ENCODE results near the gene SHANK2.

SHANK2 gene

DNA sequence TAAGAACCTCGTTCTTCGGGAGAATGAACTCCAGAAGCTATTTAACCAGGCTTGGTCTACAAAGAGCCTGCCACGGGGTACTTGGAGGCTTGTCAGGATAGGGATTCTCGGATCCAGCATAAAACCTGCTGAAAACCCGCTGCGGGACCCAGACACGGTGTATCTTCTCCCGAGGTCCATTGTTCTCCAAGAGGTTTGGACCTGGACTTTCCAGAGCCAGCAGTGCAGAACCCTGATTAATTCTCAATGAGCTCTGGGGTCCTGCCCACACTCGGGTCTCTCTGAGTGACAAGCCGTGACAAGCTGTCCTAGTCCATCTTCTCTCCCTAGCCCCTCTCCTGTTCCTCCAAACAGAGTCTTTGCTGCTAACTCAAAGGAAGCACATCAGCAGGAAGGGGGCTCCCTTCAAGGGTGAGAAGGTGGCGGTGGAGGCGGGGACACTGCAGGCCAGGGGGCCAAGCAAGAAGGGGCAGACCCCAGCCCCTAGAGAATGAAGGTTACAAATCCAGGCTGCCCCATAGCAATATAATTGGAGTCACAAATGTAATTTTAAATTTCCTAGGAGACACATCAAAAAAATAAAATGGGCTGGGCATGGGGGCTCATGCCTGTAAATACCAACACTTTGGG is 12.2 kb downstream of the SHANK2 start:
- H3K27ac ChIP-seq = no peak overlapping the region
- intact Hi-C loops (cut with DNase I; ENCODE audit: low total_unique reads) = no loop called here
- peaks cover 0 to 14% (median 3%) of the 10 kb centered on the region in 4 donors for H3K4me1 ChIP-seq
- H3K27me3 ChIP-seq = peaks cover 0 to 60% of the 10 kb centered on the region in 2 donors
- no peaks in the 10 kb centered on the region for H3K36me3 ChIP-seq
- no peaks in the 10 kb centered on the region for H3K9me3 ChIP-seq
- H3K4me3 ChIP-seq = no peak overlapping the region
- TF ChIP-seq, protein P1, sequence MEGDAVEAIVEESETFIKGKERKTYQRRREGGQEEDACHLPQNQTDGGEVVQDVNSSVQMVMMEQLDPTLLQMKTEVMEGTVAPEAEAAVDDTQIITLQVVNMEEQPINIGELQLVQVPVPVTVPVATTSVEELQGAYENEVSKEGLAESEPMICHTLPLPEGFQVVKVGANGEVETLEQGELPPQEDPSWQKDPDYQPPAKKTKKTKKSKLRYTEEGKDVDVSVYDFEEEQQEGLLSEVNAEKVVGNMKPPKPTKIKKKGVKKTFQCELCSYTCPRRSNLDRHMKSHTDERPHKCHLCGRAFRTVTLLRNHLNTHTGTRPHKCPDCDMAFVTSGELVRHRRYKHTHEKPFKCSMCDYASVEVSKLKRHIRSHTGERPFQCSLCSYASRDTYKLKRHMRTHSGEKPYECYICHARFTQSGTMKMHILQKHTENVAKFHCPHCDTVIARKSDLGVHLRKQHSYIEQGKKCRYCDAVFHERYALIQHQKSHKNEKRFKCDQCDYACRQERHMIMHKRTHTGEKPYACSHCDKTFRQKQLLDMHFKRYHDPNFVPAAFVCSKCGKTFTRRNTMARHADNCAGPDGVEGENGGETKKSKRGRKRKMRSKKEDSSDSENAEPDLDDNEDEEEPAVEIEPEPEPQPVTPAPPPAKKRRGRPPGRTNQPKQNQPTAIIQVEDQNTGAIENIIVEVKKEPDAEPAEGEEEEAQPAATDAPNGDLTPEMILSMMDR (IDR thresholded peaks at IDR 0.05) = no peak
- DNase-seq = no peak

DNA sequence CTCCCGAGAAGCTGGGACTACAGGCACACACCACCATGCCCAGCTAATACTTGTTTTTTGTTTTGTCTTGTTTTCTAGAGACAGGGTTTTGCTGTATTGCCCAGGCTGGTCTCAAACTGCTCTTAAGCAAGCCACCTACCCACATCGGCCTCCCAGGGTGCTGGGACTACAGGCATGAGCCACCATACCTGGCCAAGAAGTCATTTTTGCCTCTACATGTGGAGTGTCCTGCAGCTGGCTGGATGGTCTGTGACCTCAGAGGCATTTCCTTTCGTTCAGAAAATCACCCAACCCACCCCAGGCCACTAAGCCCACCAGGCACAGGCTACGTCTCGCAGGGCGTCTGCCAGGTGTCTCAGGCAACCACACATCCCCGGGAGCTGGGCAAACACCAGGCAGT is 12.8 kb downstream of the SHANK2 start:
- H3K4me1 ChIP-seq = peaks cover 0 to 14% (median 3%) of the 10 kb centered on the region in 4 donors
- H3K36me3 ChIP-seq = no peaks in the 10 kb centered on the region
- peaks cover 0 to 60% of the 10 kb centered on the region in 2 donors for H3K27me3 ChIP-seq
- H3K4me3 ChIP-seq = no peak overlapping the region
- no peak overlapping the region for H3K27ac ChIP-seq
- intact Hi-C loops (cut with DNase I; ENCODE audit: low total_unique reads) = no loop called here
- TF ChIP-seq, protein P1 (IDR thresholded peaks at IDR 0.05) = no peak
- H3K9me3 ChIP-seq = no peaks in the 10 kb centered on the region
- no peak for DNase-seq

DNA sequence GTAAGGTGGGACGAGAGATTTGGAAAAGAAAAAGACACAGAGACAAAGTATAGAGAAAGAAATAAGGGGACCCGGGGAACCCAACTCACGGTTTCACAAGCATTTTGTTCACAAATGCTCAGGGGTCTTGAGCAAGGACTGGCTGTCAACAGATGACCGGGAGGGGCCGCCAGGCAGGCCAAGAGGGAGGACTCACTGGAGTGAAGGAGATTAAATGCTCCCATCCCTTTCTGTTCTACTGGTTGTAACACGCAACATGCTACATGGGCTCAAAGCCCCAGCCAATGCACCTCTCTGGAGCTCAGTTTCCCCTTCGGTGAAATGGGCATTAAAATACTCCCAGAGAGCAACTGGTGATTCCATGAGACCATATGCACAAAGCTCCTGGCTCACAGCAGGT is 13.4 kb downstream of the SHANK2 start:
- Histone ChIP-seq H3K36me3 (no peaks in the 10 kb centered on the region), H3K4me3 (no peak overlapping the region), H3K27me3 (peaks cover 0 to 58% of the 10 kb centered on the region in 2 donors), H3K4me1 (peaks cover 0 to 14% (median 3%) of the 10 kb centered on the region in 4 donors), H3K9me3 (no peaks in the 10 kb centered on the region), H3K27ac (no peak overlapping the region)
- TF ChIP-seq, protein P1 (IDR thresholded peaks at IDR 0.05) = no peak
- no peak for DNase-seq
- intact Hi-C loops (cut with DNase I; ENCODE audit: low total_unique reads) = no loop called here

DNA sequence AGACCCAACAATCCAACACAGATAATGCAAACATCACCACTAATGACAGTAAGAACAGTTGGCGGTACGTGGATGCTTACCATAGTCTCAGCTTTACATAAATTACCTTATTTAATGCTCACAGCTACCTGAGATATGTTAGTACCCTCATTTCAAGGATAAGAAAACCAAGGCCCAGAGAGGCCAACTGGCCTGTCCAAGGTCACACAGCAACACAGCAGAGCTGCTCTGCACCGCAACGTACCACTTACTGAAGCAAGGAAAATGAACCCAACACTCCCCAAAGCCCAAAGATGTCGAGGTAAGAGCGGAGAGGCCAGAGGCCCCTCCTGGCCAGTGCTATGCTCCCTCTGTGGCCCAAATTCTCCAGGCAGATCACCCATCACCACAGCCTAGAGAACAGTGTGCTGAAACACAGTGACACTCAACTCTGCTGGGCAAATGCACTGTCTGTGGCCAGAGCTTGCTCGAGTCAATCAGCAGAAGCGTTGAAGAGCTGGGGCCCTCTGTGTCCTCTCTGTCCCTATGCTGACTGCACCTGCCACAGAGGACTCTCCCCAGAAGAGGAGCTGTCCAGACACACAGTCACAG is 14.0 kb downstream of the SHANK2 start:
- intact Hi-C loops (cut with DNase I; ENCODE audit: low total_unique reads) = no loop called here

DNA sequence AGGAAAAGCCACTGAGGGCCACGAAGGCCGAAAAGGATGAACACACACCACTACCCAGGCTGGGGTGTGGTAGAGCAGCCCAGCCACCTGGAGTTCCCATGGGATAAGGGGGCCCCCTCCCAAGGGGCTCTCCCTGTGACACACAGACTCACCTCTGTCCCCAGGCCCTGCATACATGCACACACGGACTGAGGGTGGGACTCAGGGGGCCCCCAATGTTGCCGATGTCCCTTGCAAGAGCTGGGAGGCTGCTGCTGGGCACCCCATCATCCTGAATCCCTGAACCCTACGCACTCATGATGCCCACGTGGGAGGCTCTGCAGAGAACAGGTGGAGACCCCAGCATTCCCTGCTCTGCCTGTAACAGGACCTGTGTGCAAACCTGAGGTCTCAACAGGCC is 14.5 kb downstream of the SHANK2 start:
- no peak for DNase-seq
- TF ChIP-seq, protein P1 (IDR thresholded peaks at IDR 0.05) = no peak

More for the DNA sequence above, 14.0 kb downstream of the SHANK2 start:
- H3K36me3 ChIP-seq = no peaks in the 10 kb centered on the region
- DNase-seq = no peak
- TF ChIP-seq, protein P1 (IDR thresholded peaks at IDR 0.05) = no peak
- H3K9me3 ChIP-seq = no peaks in the 10 kb centered on the region
- H3K4me3 ChIP-seq = no peak overlapping the region
- H3K4me1 ChIP-seq = peaks cover 0 to 14% (median 3%) of the 10 kb centered on the region in 4 donors
- no peak overlapping the region for H3K27ac ChIP-seq
- peaks cover 0 to 58% of the 10 kb centered on the region in 2 donors for H3K27me3 ChIP-seq

More for the DNA sequence above, 14.5 kb downstream of the SHANK2 start:
- H3K4me3 ChIP-seq = no peak overlapping the region
- H3K4me1 ChIP-seq = peaks cover 0 to 14% (median 3%) of the 10 kb centered on the region in 4 donors
- no peak overlapping the region for H3K27ac ChIP-seq
- no peaks in the 10 kb centered on the region for H3K36me3 ChIP-seq
- no peaks in the 10 kb centered on the region for H3K9me3 ChIP-seq
- H3K27me3 ChIP-seq = peaks cover 0 to 62% of the 10 kb centered on the region in 2 donors
- intact Hi-C loops (cut with DNase I; ENCODE audit: low total_unique reads) = no loop called here

All from tibial artery (tissue), 4 donors.